GM12878 (cell line): ENCODE results near the gene NPVF. TPM values are rescaled to one million over a fixed set of nuclear protein-coding genes. Genes with fewer than 3 reads are reported as not detected.

Experiments
- ATAC-seq: fragments of 200-7000 bp; cut with Tn5 transposase; 3 replicates; pipeline ENCODE4 v1.9.1; 2020; ENCODE audit warnings: mild to moderate bottlenecking, moderate library complexity
- BruUV-seq: library from RNA; stranded (reverse); fragments of 400-500 nt; replicated peaks from 2 replicates; lab custom pipeline; 2021; lab: Mats Ljungman, UMichigan
- CTCF ChIA-PET: fragments of 300-600 bp; sonication (Branson Sonifier 250); formaldehyde crosslinking; extraction: SDS; loops from one replicate; lab custom pipeline; 2021; ENCODE audit warnings: inconsistent platforms; lab: Yijun Ruan, JAX
- POLR2A ChIA-PET: fragments of 350-600 bp; formaldehyde crosslinking; extraction: SDS; loops from one replicate; lab custom pipeline; 2021; ENCODE audit warnings: inconsistent platforms; lab: Charles Lee
- RAD21 ChIA-PET: fragments of 300-600 bp; sonication (Branson Sonifier 250); formaldehyde crosslinking; loops from one replicate; lab custom pipeline; 2023; ENCODE audit warnings: antibody characterized with exemption; ENCODE audit not compliant: unreplicated experiment; lab: Charles Lee
- SMC1A ChIA-PET: fragments of 300-600 bp; sonication (Branson Sonifier 250); formaldehyde crosslinking; loops from one replicate; lab custom pipeline; 2023; ENCODE audit not compliant: unreplicated experiment, uncharacterized antibody; lab: Charles Lee
- DNase-seq: peaks from one replicate; pipeline ENCODE4 v3.0.0-alpha.2; 2011; ENCODE audit warnings: low read depth, low spot score
- FAIRE-seq: peaks from 3 replicates; lab custom pipeline; 2011; peaks lifted over from hg19 to GRCh38; lab: Jason Lieb, UNC
- H2AFZ ChIP-seq: 2 replicates; pipeline ENCODE4 v1.6.0; 2011; ENCODE audit warnings: low read depth, low read length, control low read depth; ENCODE audit not compliant: control insufficient read depth
- H3K27ac ChIP-seq: 2 replicates; pipeline ENCODE4 v1.5.1; 2011; ENCODE audit warnings: control low read depth; ENCODE audit not compliant: control insufficient read depth, insufficient read depth
- H3K27me3 ChIP-seq, 2 experiments: replicated peaks in 1 of 2; 2 replicates each; pipeline versions ENCODE4 v1.6.0 to v1.6.1; 2011; ENCODE audit warnings: low read length in 1 of 2; ENCODE audit not compliant: control insufficient read depth in 2 of 2, insufficient read depth in 2 of 2
- H3K36me3 ChIP-seq, 2 experiments: 2 replicates each; pipeline ENCODE4 v1.5.1; 2011; ENCODE audit warnings: low read length in 1 of 2; ENCODE audit not compliant: control insufficient read depth in 2 of 2, insufficient read depth in 2 of 2
- H3K4me1 ChIP-seq: 2 replicates; pipeline ENCODE4 v1.6.1; 2011; ENCODE audit warnings: mild to moderate bottlenecking, low read length, moderate library complexity, mixed read lengths; ENCODE audit not compliant: control insufficient read depth, insufficient read depth
- H3K4me2 ChIP-seq: 2 replicates; pipeline ENCODE4 v1.6.0; 2011; ENCODE audit warnings: control low read depth; ENCODE audit not compliant: control insufficient read depth, insufficient read depth
- H3K4me3 ChIP-seq: fragments of 200-600 bp; sonication (generic); 2 replicates; pipeline ENCODE4 v1.5.1; 2016
- H3K79me2 ChIP-seq: 2 replicates; pipeline ENCODE4 v1.6.0; 2011; ENCODE audit warnings: low read length; ENCODE audit not compliant: control insufficient read depth, insufficient read depth
- H3K9ac ChIP-seq: 2 replicates; pipeline ENCODE4 v1.8.0; 2011; ENCODE audit warnings: low read length, control low read depth, mixed read lengths; ENCODE audit not compliant: control insufficient read depth, insufficient read depth
- H3K9me3 ChIP-seq: replicated peaks from 3 replicates; pipeline ENCODE4 v1.5.1; 2011; ENCODE audit warnings: mild to moderate bottlenecking, low read length; ENCODE audit not compliant: control insufficient read depth, insufficient read depth
- H4K20me1 ChIP-seq: 2 replicates; pipeline ENCODE4 v1.6.0; 2011; ENCODE audit not compliant: control insufficient read depth, insufficient read depth
- FOS ChIP-seq: IDR thresholded peaks from 3 replicates; pipeline ENCODE4 v1.6.1; 2011; ENCODE audit warnings: borderline replicate concordance; ENCODE audit not compliant: insufficient read length; ENCODE audit errors: extremely low read depth
- FOXK2 ChIP-seq: fragments of 450-650 bp; IDR thresholded peaks from 2 replicates; pipeline ENCODE4 v1.6.1; 2017; ENCODE audit warnings: mild to moderate bottlenecking, moderate library complexity
- GATAD2B ChIP-seq: fragments of 450-650 bp; conservative IDR thresholded peaks from 2 replicates; pipeline ENCODE4 v1.6.1; 2017; ENCODE audit warnings: low read depth, mild to moderate bottlenecking, moderate library complexity
- JUND ChIP-seq: IDR thresholded peaks from 2 replicates; pipeline ENCODE4 v1.6.1; 2012; ENCODE audit warnings: low read depth, mild to moderate bottlenecking, low read length, improper control_type of control experiment, moderate library complexity
- NR2C1 ChIP-seq: fragments of 450-650 bp; IDR thresholded peaks from 2 replicates; pipeline ENCODE4 v1.6.1; 2017; ENCODE audit warnings: antibody characterized with exemption, mild to moderate bottlenecking, moderate library complexity
- NR2F1 ChIP-seq: fragments of 450-650 bp; conservative IDR thresholded peaks from 2 replicates; pipeline ENCODE4 v1.6.1; 2017; ENCODE audit warnings: mild to moderate bottlenecking
- PML ChIP-seq: IDR thresholded peaks from 2 replicates; pipeline ENCODE4 v1.6.1; 2012; ENCODE audit warnings: low read length, inconsistent platforms
- RFX5 ChIP-seq: IDR thresholded peaks from 2 replicates; pipeline ENCODE4 v1.6.1; 2011; ENCODE audit warnings: low read depth, low read length, improper control_type of control experiment
- TCF7 ChIP-seq: IDR thresholded peaks from 2 replicates; pipeline ENCODE4 v1.6.1; 2014; ENCODE audit warnings: antibody characterized with exemption, borderline replicate concordance
- WGBS: methylation state at CpG from one replicate; pipeline ENCODE4 v1.1.6; 2016; ENCODE audit warnings: low lambda C conversion rate; ENCODE audit not compliant: insufficient replicate concordance, insufficient coverage; ENCODE audit errors: missing lambda C conversion rate; 5-methylcytosine and 5-hydroxymethylcytosine counted together
- in situ Hi-C: fragments of 300-500 bp; cut with MboI; formaldehyde crosslinking; loops from 9 replicates; pipeline ENCODE4 v1.14.3; 2018; ENCODE audit warnings: mixed read lengths
- intact Hi-C: fragments of 100-400 bp; cut with micrococcal nuclease; formaldehyde crosslinking; loops from one replicate; pipeline ENCODE4 v1.14.2; 2022; ENCODE audit not compliant: unreplicated experiment
- polyA plus RNA-seq, 11 experiments: library from polyadenylated mRNA; depleted of rRNA in 4 of 11; unstranded in 6 of 11; stranded (reverse) in 5 of 11; fragments of >200 nt; fragmentation: Nextera tagmentation in 4 of 11; fragmentation: Illumina TruSeq in 1 of 11; extraction: Ambion mirVana in 4 of 11; extraction: Trizol in 1 of 11; gene quantifications; 1 replicate in 1 of 11; 2 replicates in 10 of 11; pipeline versions ENCODE4 v1.2.1 to v1.2.3, GENCODE V29; 2011 to 2016; ENCODE audit warnings: inconsistent platforms in 2 of 11, missing spikeins in 2 of 11, low read depth in 1 of 11
- total RNA-seq, 4 experiments: library from RNA; depleted of rRNA in 3 of 4; stranded (reverse); fragments of >200 nt in 3 of 4; fragmentation: Illumina TruSeq in 1 of 4; extraction: Trizol in 1 of 4; gene quantifications; 2 replicates each; pipeline versions ENCODE4 v1.2.1 to v1.2.3, GENCODE V29; 2013 to 2021
- TF ChIP-seq, protein P1 (sequence below): fragments of 450-650 bp; IDR thresholded peaks from 2 replicates; pipeline ENCODE4 v1.6.1; 2017; ENCODE audit warnings: low read depth, mild to moderate bottlenecking, moderate library complexity
- TF ChIP-seq, protein P2 (sequence below): fragments of 450-650 bp; IDR thresholded peaks from 2 replicates; pipeline ENCODE4 v1.6.1; 2017; ENCODE audit warnings: borderline replicate concordance

The NPVF gene
- total and polyA plus RNA-seq, 10 of the 15 experiments (the other 5 are each of a cell fraction or from before 2014, with no cell fraction given): not detected

DNA sequence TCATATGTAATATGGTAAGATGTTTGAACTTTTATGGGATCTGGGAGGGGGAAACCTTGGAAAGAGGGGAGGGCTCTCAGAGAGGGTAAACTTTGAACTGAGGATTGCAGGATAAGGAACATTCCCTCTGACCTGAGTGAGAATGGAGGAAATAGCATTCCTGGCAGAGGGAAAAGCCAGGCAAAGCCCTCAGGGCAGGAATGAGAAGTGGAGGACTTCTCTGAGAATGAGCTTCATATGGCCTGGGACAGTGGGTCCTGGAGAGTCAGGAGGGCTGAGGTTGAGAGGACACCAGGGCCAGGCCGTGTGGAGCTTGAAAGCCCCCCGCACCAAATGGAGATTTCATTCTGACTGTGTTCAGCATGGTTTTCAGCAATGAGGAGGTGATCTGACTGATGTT lies 34.2 kb downstream of the NPVF start:
- TF ChIP-seq FOXK2 (no peak), JUND (no peak), FOS (no peak), RFX5 (no peak), TCF7 (no peak), GATAD2B (no peak), PML (no peak), NR2C1 (no peak), NR2F1 (no peak)
- TF ChIP-seq, protein P1, sequence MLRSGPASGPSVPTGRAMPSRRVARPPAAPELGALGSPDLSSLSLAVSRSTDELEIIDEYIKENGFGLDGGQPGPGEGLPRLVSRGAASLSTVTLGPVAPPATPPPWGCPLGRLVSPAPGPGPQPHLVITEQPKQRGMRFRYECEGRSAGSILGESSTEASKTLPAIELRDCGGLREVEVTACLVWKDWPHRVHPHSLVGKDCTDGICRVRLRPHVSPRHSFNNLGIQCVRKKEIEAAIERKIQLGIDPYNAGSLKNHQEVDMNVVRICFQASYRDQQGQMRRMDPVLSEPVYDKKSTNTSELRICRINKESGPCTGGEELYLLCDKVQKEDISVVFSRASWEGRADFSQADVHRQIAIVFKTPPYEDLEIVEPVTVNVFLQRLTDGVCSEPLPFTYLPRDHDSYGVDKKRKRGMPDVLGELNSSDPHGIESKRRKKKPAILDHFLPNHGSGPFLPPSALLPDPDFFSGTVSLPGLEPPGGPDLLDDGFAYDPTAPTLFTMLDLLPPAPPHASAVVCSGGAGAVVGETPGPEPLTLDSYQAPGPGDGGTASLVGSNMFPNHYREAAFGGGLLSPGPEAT: no peak
- TF ChIP-seq, protein P2, sequence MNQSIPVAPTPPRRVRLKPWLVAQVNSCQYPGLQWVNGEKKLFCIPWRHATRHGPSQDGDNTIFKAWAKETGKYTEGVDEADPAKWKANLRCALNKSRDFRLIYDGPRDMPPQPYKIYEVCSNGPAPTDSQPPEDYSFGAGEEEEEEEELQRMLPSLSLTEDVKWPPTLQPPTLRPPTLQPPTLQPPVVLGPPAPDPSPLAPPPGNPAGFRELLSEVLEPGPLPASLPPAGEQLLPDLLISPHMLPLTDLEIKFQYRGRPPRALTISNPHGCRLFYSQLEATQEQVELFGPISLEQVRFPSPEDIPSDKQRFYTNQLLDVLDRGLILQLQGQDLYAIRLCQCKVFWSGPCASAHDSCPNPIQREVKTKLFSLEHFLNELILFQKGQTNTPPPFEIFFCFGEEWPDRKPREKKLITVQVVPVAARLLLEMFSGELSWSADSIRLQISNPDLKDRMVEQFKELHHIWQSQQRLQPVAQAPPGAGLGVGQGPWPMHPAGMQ: no peak
- FAIRE-seq (no peak), ATAC-seq (no peak), DNase-seq (no peak)
- Histone ChIP-seq H3K27me3 (peaks cover 0 to 2% of the 10 kb centered on the region in 2 experiments; a peak in 1 of 4 replicates), H3K4me2 (no peak overlapping the region), H3K9ac (no peak overlapping the region), H2AFZ (no peak overlapping the region), H3K27ac (no peak overlapping the region), H4K20me1 (no peaks in the 10 kb centered on the region), H3K36me3 (no peaks in the 10 kb centered on the region), H3K4me1 (no peaks in the 10 kb centered on the region), H3K4me3 (no peak overlapping the region), H3K9me3 (no peaks in the 10 kb centered on the region), H3K79me2 (no peaks in the 10 kb centered on the region)
- WGBS: 0% methylated on average over 2 of the region's 2 CpGs
- CTCF ChIA-PET: no interaction called here
- intact Hi-C loops (no loop called here), in situ Hi-C loops (no loop called here)
- BruUV-seq: no TSS peak
- POLR2A ChIA-PET: no interaction called here
- RAD21 ChIA-PET: no interaction called here
- SMC1A ChIA-PET: no interaction called here
